ENCODE measurements around the gene NBAS.
"Not testable (repeated sequence)": the region's sequence is repeated elsewhere in the genome, so short reads cannot be mapped to it uniquely, and the experiment has no call there.

Gene NBAS

GRCh38 chr2:15225131-15225530, 336.0 kb downstream of the NBAS start:
- no peak for DNase-seq (ENCODE audit: low read depth in 2 of 3, low spot score in 1 of 3)

GRCh38 chr2:15224641-15225040, 336.5 kb downstream of the NBAS start:
- no peak for DNase-seq (ENCODE audit: low read depth in 2 of 3, low spot score in 1 of 3)

GRCh38 chr2:15223887-15224286, 337.2 kb downstream of the NBAS start:
- DNase-seq (ENCODE audit: low read depth in 2 of 3, low spot score in 1 of 3): no peak

- no peak for DNase-seq (ENCODE audit: low read depth in 2 of 3, low spot score in 1 of 3)
These were observed 338.3 kb downstream of the NBAS start for GRCh38 chr2:15222856-15223255.

- no peak for DNase-seq (ENCODE audit: low read depth in 2 of 3, low spot score in 1 of 3)
These were observed 340.5 kb downstream of the NBAS start for GRCh38 chr2:15220603-15221002.

- DNase-seq (ENCODE audit: low read depth in 2 of 3, low spot score in 1 of 3): no peak
These were observed 342.6 kb downstream of the NBAS start for GRCh38 chr2:15218423-15219086.

- DNase-seq (ENCODE audit: low read depth in 2 of 3, low spot score in 1 of 3): no peak
These were observed 348.9 kb downstream of the NBAS start for GRCh38 chr2:15212249-15212648.

- not testable (repeated sequence) for DNase-seq (ENCODE audit: low read depth in 2 of 3, low spot score in 1 of 3)
These were observed 350.6 kb downstream of the NBAS start for GRCh38 chr2:15210542-15210941.

GRCh38 chr2:15206419-15206818, 354.7 kb downstream of the NBAS start:
- no peak for DNase-seq (ENCODE audit: low read depth in 2 of 3, low spot score in 1 of 3)

GRCh38 chr2:15205562-15205961, 355.6 kb downstream of the NBAS start:
- no peak for DNase-seq (ENCODE audit: low read depth in 2 of 3, low spot score in 1 of 3)

- no peak for DNase-seq (ENCODE audit: low read depth in 2 of 3, low spot score in 1 of 3)
These were observed 360.1 kb downstream of the NBAS start for GRCh38 chr2:15201009-15201408.

GRCh38 chr2:15200581-15200980, 360.6 kb downstream of the NBAS start:
- DNase-seq (ENCODE audit: low read depth in 2 of 3, low spot score in 1 of 3): no peak

- DNase-seq (ENCODE audit: low read depth in 2 of 3, low spot score in 1 of 3): no peak
These were observed 363.1 kb downstream of the NBAS start for GRCh38 chr2:15198051-15198450.

- no peak for DNase-seq (ENCODE audit: low read depth in 2 of 3, low spot score in 1 of 3)
These were observed 365.3 kb downstream of the NBAS start for GRCh38 chr2:15195813-15196212.

- no peak for DNase-seq (ENCODE audit: low read depth in 2 of 3, low spot score in 1 of 3)
These were observed 369.3 kb downstream of the NBAS start for GRCh38 chr2:15191789-15192188.

- no peak for DNase-seq (ENCODE audit: low read depth in 2 of 3, low spot score in 1 of 3)
These were observed 371.9 kb downstream of the NBAS start for GRCh38 chr2:15189216-15189615.

GRCh38 chr2:15187702-15188101, 373.4 kb downstream of the NBAS start:
- no peak for DNase-seq (ENCODE audit: low read depth in 2 of 3, low spot score in 1 of 3)

GRCh38 chr2:15186118-15186517, 375.0 kb downstream of the NBAS start:
- DNase-seq (ENCODE audit: low read depth in 2 of 3, low spot score in 1 of 3): no peak

GRCh38 chr2:15184491-15184890, 376.6 kb downstream of the NBAS start:
- DNase-seq (ENCODE audit: low read depth in 2 of 3, low spot score in 1 of 3): no peak

- DNase-seq (ENCODE audit: low read depth in 2 of 3, low spot score in 1 of 3): no peak
These were observed 378.9 kb downstream of the NBAS start for GRCh38 chr2:15182275-15182674.

GRCh38 chr2:15181092-15181745, 379.9 kb downstream of the NBAS start:
- no peak for DNase-seq (ENCODE audit: low read depth in 2 of 3, low spot score in 1 of 3)

GRCh38 chr2:15180379-15180778, 380.8 kb downstream of the NBAS start:
- DNase-seq (ENCODE audit: low read depth in 2 of 3, low spot score in 1 of 3): no peak

- no peak for DNase-seq (ENCODE audit: low read depth in 2 of 3, low spot score in 1 of 3)
These were observed 382.2 kb downstream of the NBAS start for GRCh38 chr2:15178946-15179345.
